Caco-2 (cell line): ENCODE results near the gene WASHC4. TPM values are rescaled to one million over a fixed set of nuclear protein-coding genes. Genes with fewer than 3 reads are reported as not detected.

Source experiments
- BruUV-seq: library from RNA; stranded (reverse); fragments of 400-500 nt; replicated peaks from 2 replicates; lab custom pipeline; 2021; lab: Mats Ljungman, UMichigan
- CTCF ChIA-PET: fragments of 300-600 bp; sonication (Branson Sonifier 250); formaldehyde crosslinking; loops from one replicate; lab custom pipeline; 2022; ENCODE audit warnings: antibody characterized with exemption; lab: Charles Lee
- POLR2A ChIA-PET: fragments of 300-600 bp; sonication (Branson Sonifier 250); formaldehyde crosslinking; loops from one replicate; lab custom pipeline; 2022; ENCODE audit warnings: antibody characterized with exemption; lab: Charles Lee
- DNase-seq, 2 experiments: peaks; one replicate each; pipeline versions ENCODE4 v3.0.0 to v3.0.0-alpha.2; 2020 to 2022
- H3K27me3 ChIP-seq: replicated peaks from 2 replicates; pipeline ENCODE4 v1.6.0; 2011; ENCODE audit warnings: low read length; ENCODE audit not compliant: control insufficient read depth, insufficient read depth
- H3K36me3 ChIP-seq: 2 replicates; pipeline ENCODE4 v1.5.1; 2011; ENCODE audit warnings: low read length; ENCODE audit not compliant: control insufficient read depth, insufficient read depth
- H3K4me1 ChIP-seq: fragments of 250-450 bp; sonication (Bioruptor Pico); 2 replicates; pipeline ENCODE4 v1.5.1; 2020; ENCODE audit warnings: mild to moderate bottlenecking
- H3K4me3 ChIP-seq: 2 replicates; pipeline ENCODE4 v1.5.1; 2011; ENCODE audit warnings: low read depth, mild to moderate bottlenecking, control low read depth, low read length
- H3K9me3 ChIP-seq: fragments of 250-450 bp; sonication (Bioruptor Pico); 2 replicates; pipeline ENCODE4 v1.5.1; 2020; ENCODE audit warnings: mild to moderate bottlenecking, moderate library complexity
- H3K27ac Mint-ChIP-seq: one replicate; pipeline ENCODE4 v1.8.0; 2022; ENCODE audit warnings: mixed read lengths; ENCODE audit not compliant: unreplicated experiment
- H3K27me3 Mint-ChIP-seq: one replicate; pipeline ENCODE4 v1.8.0; 2022; ENCODE audit warnings: mixed read lengths; ENCODE audit not compliant: insufficient read depth, unreplicated experiment
- H3K36me3 Mint-ChIP-seq: one replicate; pipeline ENCODE4 v1.8.0; 2022; ENCODE audit warnings: mild to moderate bottlenecking, mixed read lengths; ENCODE audit not compliant: insufficient read depth, unreplicated experiment
- H3K4me1 Mint-ChIP-seq: one replicate; pipeline ENCODE4 v1.8.0; 2022; ENCODE audit warnings: low read depth, mixed read lengths; ENCODE audit not compliant: unreplicated experiment
- H3K4me3 Mint-ChIP-seq: one replicate; pipeline ENCODE4 v1.8.0; 2022; ENCODE audit warnings: mild to moderate bottlenecking, moderate library complexity, mixed read lengths; ENCODE audit not compliant: unreplicated experiment
- H3K9me3 Mint-ChIP-seq: one replicate; pipeline ENCODE4 v1.8.0; 2022; ENCODE audit warnings: mixed read lengths; ENCODE audit not compliant: unreplicated experiment
- CTCF ChIP-seq, 2 experiments: fragments of 200-600 bp in 1 of 2; IDR thresholded peaks; 1 replicate in 1 of 2; 2 replicates in 1 of 2; pipeline versions ENCODE4 v1.5.1 to v1.8.0; 2011 to 2022; ENCODE audit warnings: antibody characterized with exemption in 1 of 2, control low read depth in 1 of 2, inconsistent platforms in 1 of 2, low read depth in 1 of 2, low read length in 1 of 2, mild to moderate bottlenecking in 1 of 2, moderate library complexity in 1 of 2; ENCODE audit not compliant: insufficient read depth in 1 of 2, severe bottlenecking in 1 of 2, unreplicated experiment in 1 of 2
- intact Hi-C: fragments of 100-400 bp; cut with micrococcal nuclease; formaldehyde crosslinking; loops from one replicate; pipeline ENCODE4 v1.10.0; 2022; ENCODE audit not compliant: unreplicated experiment
- total RNA-seq: library from RNA; stranded (reverse); gene quantifications from 2 replicates; pipeline ENCODE4 v1.2.3, GENCODE V29; 2022

Gene WASHC4
- total RNA-seq, 1 experiment from 2014 or later, result 41.0 TPM

- intact Hi-C loops, result no loop called here
- Histone ChIP-seq H3K9me3 (no peaks in the 10 kb centered on the region), H3K27me3 (no peaks in the 10 kb centered on the region), H3K4me3 (no peak overlapping the region), H3K4me1 (no peaks in the 10 kb centered on the region), H3K36me3 (no peaks in the 10 kb centered on the region)
- no peak for DNase-seq
- Mint-ChIP-seq H3K4me1 (no peaks in the 10 kb centered on the region), H3K36me3 (no peaks in the 10 kb centered on the region), H3K27ac (no peak overlapping the region), H3K4me3 (no peak overlapping the region), H3K27me3 (no peaks in the 10 kb centered on the region), H3K9me3 (no peaks in the 10 kb centered on the region)
- ChIA-PET CTCF (no interaction called here), POLR2A (no interaction called here)
- BruUV-seq, result no TSS peak
- no peak for TF ChIP-seq CTCF (IDR thresholded peaks at IDR 0.05; ENCODE audit: insufficient read depth in 1 of 2, low read depth in 1 of 2, low read length in 1 of 2, severe bottlenecking in 1 of 2, unreplicated experiment in 1 of 2)
These were observed 30.6 kb upstream of the WASHC4 start for GRCh38 chr12:105076913-105077312.

- Mint-ChIP-seq H3K27ac (no peak overlapping the region), H3K27me3 (no peaks in the 10 kb centered on the region), H3K9me3 (no peaks in the 10 kb centered on the region), H3K36me3 (no peaks in the 10 kb centered on the region), H3K4me1 (peaks cover 4% of the 10 kb centered on the region), H3K4me3 (no peak overlapping the region)
- Histone ChIP-seq H3K4me1 (no peaks in the 10 kb centered on the region), H3K4me3 (no peak overlapping the region), H3K36me3 (no peaks in the 10 kb centered on the region), H3K9me3 (no peaks in the 10 kb centered on the region), H3K27me3 (no peaks in the 10 kb centered on the region)
- TF ChIP-seq CTCF (IDR thresholded peaks at IDR 0.05; ENCODE audit: insufficient read depth in 1 of 2, low read depth in 1 of 2, low read length in 1 of 2, severe bottlenecking in 1 of 2, unreplicated experiment in 1 of 2), result no peak
- DNase-seq, result no peak
- POLR2A ChIA-PET, result no interaction called here
- no TSS peak for BruUV-seq
- intact Hi-C loops, result no loop called here
- CTCF ChIA-PET, result no interaction called here
These were observed 30.1 kb upstream of the WASHC4 start for GRCh38 chr12:105077435-105077834.

- H3K4me3 ChIP-seq, result no peak overlapping the region
- DNase-seq, result no peak
- no peaks in the 10 kb centered on the region for H3K27me3 ChIP-seq
- TF ChIP-seq CTCF (IDR thresholded peaks at IDR 0.05; ENCODE audit: insufficient read depth in 1 of 2, low read depth in 1 of 2, low read length in 1 of 2, severe bottlenecking in 1 of 2, unreplicated experiment in 1 of 2), result no peak
- no peaks in the 10 kb centered on the region for H3K36me3 ChIP-seq
- Mint-ChIP-seq H3K9me3 (no peaks in the 10 kb centered on the region), H3K27me3 (no peaks in the 10 kb centered on the region), H3K36me3 (no peaks in the 10 kb centered on the region), H3K27ac (no peak overlapping the region), H3K4me3 (no peak overlapping the region), H3K4me1 (peaks cover 6% of the 10 kb centered on the region)
- intact Hi-C loops, result no loop called here
- no TSS peak for BruUV-seq
- ChIA-PET CTCF (no interaction called here), POLR2A (no interaction called here)
- peaks cover 6% of the 10 kb centered on the region; the same call in 1 of the 2 replicates for H3K4me1 ChIP-seq
- H3K9me3 ChIP-seq, result no peaks in the 10 kb centered on the region
These were observed 28.6 kb upstream of the WASHC4 start for GRCh38 chr12:105078712-105079570.
